ENCODE data around the gene STH. TPM values are rescaled to one million over a fixed set of nuclear protein-coding genes. Genes with fewer than 3 reads are reported as not detected.
A peak's percentile ranks its signal among the peaks of the same experiment; 100 is the strongest.

The STH gene
- total and polyA plus RNA-seq, 2 of the 4 experiments (the other 2 are of a cell fraction): not detected

- WGBS, 2 experiments (ENCODE audit: extremely low coverage in 2 of 2, insufficient read length in 1 of 2): no CpG with 5 or more reads among the region's 2 CpGs
- Histone ChIP-seq H3K4me2 (ENCODE audit: low read depth, low read length) (no peak overlapping the region), H4K8ac (ENCODE audit: low read depth in 2 of 2, low read length in 2 of 2) (no peak overlapping the region), H2BK120ac (ENCODE audit: low read depth, low read length) (no peak overlapping the region), H4K5ac (ENCODE audit: low read depth, low read length) (no peak overlapping the region), H3K9me3 (ENCODE audit: control insufficient read depth, insufficient read depth, low read length) (no peaks in the 10 kb centered on the region), H3K79me1 (ENCODE audit: low read depth in 1 of 2, low read length in 2 of 2) (no peaks in the 10 kb centered on the region), H2BK15ac (ENCODE audit: low read depth, low read length) (no peak overlapping the region), H4K20me1 (ENCODE audit: insufficient read depth, low read length) (no peaks in the 10 kb centered on the region), H3K23ac (ENCODE audit: low read depth, low read length) (no peak overlapping the region), H3K9ac (ENCODE audit: low read depth, low read length) (no peak overlapping the region), H3K4me1 (ENCODE audit: control insufficient read depth, insufficient read depth, low read length) (peaks cover 6% of the 10 kb centered on the region), H3K36me3 (ENCODE audit: control insufficient read depth, insufficient read depth, low read length) (no peaks in the 10 kb centered on the region), H3K18ac (ENCODE audit: low read depth, low read length) (no peak overlapping the region), H3K4me3 (ENCODE audit: insufficient read depth, low read depth, low read length) (no peak overlapping the region), H3K4ac (ENCODE audit: low read depth, low read length) (no peak overlapping the region), H3K14ac (replicated peaks; ENCODE audit: low read depth, low read length) (no peak overlapping the region), H3K27me3 (ENCODE audit: control insufficient read depth, insufficient read depth, low read length) (peaks cover 5% of the 10 kb centered on the region), H2BK5ac (ENCODE audit: low read depth, low read length, poor library complexity, severe bottlenecking) (no peak overlapping the region), H2AFZ (replicated peaks; ENCODE audit: low read length, poor library complexity) (no peak overlapping the region), H3K56ac (ENCODE audit: extremely low read depth, insufficient read depth, low read length) (no peak overlapping the region), H2BK20ac (ENCODE audit: low read depth, low read length) (no peak overlapping the region), H3K9me1 (ENCODE audit: insufficient read depth, low read length) (no peaks in the 10 kb centered on the region), H2AK5ac (ENCODE audit: low read depth, low read length) (no peak overlapping the region), H3K27ac (ENCODE audit: insufficient read depth, low read length) (no peak overlapping the region), H2AK9ac (replicated peaks; ENCODE audit: low read depth, low read length, poor library complexity) (no peak overlapping the region), H4K91ac (ENCODE audit: insufficient read depth, low read depth, low read length) (no peak overlapping the region)
- TF ChIP-seq, protein P1, sequence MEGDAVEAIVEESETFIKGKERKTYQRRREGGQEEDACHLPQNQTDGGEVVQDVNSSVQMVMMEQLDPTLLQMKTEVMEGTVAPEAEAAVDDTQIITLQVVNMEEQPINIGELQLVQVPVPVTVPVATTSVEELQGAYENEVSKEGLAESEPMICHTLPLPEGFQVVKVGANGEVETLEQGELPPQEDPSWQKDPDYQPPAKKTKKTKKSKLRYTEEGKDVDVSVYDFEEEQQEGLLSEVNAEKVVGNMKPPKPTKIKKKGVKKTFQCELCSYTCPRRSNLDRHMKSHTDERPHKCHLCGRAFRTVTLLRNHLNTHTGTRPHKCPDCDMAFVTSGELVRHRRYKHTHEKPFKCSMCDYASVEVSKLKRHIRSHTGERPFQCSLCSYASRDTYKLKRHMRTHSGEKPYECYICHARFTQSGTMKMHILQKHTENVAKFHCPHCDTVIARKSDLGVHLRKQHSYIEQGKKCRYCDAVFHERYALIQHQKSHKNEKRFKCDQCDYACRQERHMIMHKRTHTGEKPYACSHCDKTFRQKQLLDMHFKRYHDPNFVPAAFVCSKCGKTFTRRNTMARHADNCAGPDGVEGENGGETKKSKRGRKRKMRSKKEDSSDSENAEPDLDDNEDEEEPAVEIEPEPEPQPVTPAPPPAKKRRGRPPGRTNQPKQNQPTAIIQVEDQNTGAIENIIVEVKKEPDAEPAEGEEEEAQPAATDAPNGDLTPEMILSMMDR (conservative IDR thresholded peaks at IDR 0.05; ENCODE audit: low read depth, low read length): no peak
- TF ChIP-seq MAFK (IDR thresholded peaks at IDR 0.05; ENCODE audit: low read depth, low read length): peak; percentile 40
- BruUV-seq (replicated peaks): no TSS peak
- ATAC-seq (ENCODE audit: low read depth) (no peak), DNase-seq (no peak)
- CTCF ChIA-PET: interaction anchor here (1.2 kb wide), 1 partner anchor 280 kb away, joined by 3 read pairs; no protein-coding TSS in a partner anchor
- intact Hi-C loops (cut with micrococcal nuclease) (loop anchor here (10.0 kb wide), 1 partner anchor 277 kb away; no protein-coding TSS in a partner anchor), in situ Hi-C loops (cut with MboI; ENCODE audit: low sequenced_read_pairs) (no loop called here), dilution Hi-C loops (cut with HindIII; ENCODE audit: low sequenced_read_pairs, unreplicated experiment) (no loop called here)
- POLR2A ChIA-PET (ENCODE audit: unreplicated experiment): interaction anchor here (0.5 to 0.6 kb wide), 2 partner anchors 248 to 272 kb away, joined by 3 read pairs; no protein-coding TSS in a partner anchor
Observed at GRCh38 chr17:46007461-46007965, 8.5 kb downstream of the STH start.

All from IMR-90 (cell line).